ENCODE measurements around the gene APCDD1L. TPM values are rescaled to one million over a fixed set of nuclear protein-coding genes. Genes with fewer than 3 reads are reported as not detected.

The APCDD1L gene
- total RNA-seq, 1 experiment from 2014 or later = 2.4 TPM

- no peak for TF ChIP-seq ARID4B (CRISPR knock-in tag; IDR thresholded peaks at IDR 0.05; ENCODE audit: borderline replicate concordance)
- no peak for TF ChIP-seq E2F4 (CRISPR knock-in tag; IDR thresholded peaks at IDR 0.05; ENCODE audit: borderline replicate concordance, low read depth)
- TF ChIP-seq CBFB (CRISPR knock-in tag; IDR thresholded peaks at IDR 0.05; ENCODE audit: low read depth) = no peak
- TF ChIP-seq CDX4 (CRISPR knock-in tag; IDR thresholded peaks at IDR 0.05; ENCODE audit: borderline replicate concordance) = no peak
- TF ChIP-seq FOXJ3 (CRISPR knock-in tag; IDR thresholded peaks at IDR 0.05; ENCODE audit: borderline replicate concordance) = no peak
- TF ChIP-seq ZNF416 (CRISPR knock-in tag; IDR thresholded peaks at IDR 0.05) = no peak
- TF ChIP-seq KAT7 (CRISPR knock-in tag; IDR thresholded peaks at IDR 0.05; ENCODE audit: borderline replicate concordance) = no peak
- TF ChIP-seq MYBL2 (CRISPR knock-in tag; IDR thresholded peaks at IDR 0.05) = no peak
These were observed 66.2 kb downstream of the APCDD1L start (continued) for GRCh38 chr20:58448958-58449357.

- no peaks in the 10 kb centered on the region for H3K9me3 Mint-ChIP-seq
- TF ChIP-seq CTCF (IDR thresholded peaks at IDR 0.05) (peak; percentile 53), ZMAT4 (CRISPR knock-in tag; IDR thresholded peaks at IDR 0.05) (no peak), ZNF423 (CRISPR knock-in tag; IDR thresholded peaks at IDR 0.05) (no peak), NR2C2 (CRISPR knock-in tag; IDR thresholded peaks at IDR 0.05) (no peak)
- H3K4me1 Mint-ChIP-seq = peaks cover 27% of the 10 kb centered on the region
- ATAC-seq = peak; percentile 88
- no peaks in the 10 kb centered on the region for H3K27me3 Mint-ChIP-seq (ENCODE audit: low read depth)
- H3K36me3 Mint-ChIP-seq = peaks cover 13% of the 10 kb centered on the region
- CTCF ChIA-PET = interaction anchor here (0.7 to 3.7 kb wide), 13 partner anchors 8 to 205 kb away, joined by 3 to 25 read pairs (median 3); no protein-coding TSS in a partner anchor
- H3K4me3 Mint-ChIP-seq = no peak overlapping the region
- peak overlapping the region; percentile 16; the same call in 1 of the 2 replicates for H3K27ac Mint-ChIP-seq
- POLR2A ChIA-PET = no interaction called here
- peak; percentile 70 for DNase-seq (ENCODE audit: low spot score)
These were observed 67.4 kb downstream of the APCDD1L start for GRCh38 chr20:58447511-58448391.

GRCh38 chr20:58446960-58447265 is 68.3 kb downstream of the APCDD1L start:
- Mint-ChIP-seq H3K4me1 (peaks cover 24% of the 10 kb centered on the region), H3K27me3 (ENCODE audit: low read depth) (no peaks in the 10 kb centered on the region), H3K36me3 (peaks cover 13% of the 10 kb centered on the region), H3K27ac (peak overlapping the region; percentile 43), H3K9me3 (no peaks in the 10 kb centered on the region), H3K4me3 (no peak overlapping the region)
- no peak for DNase-seq (ENCODE audit: low spot score)
- CTCF ChIA-PET = interaction anchor here (0.7 to 3.7 kb wide), 9 partner anchors 12 to 204 kb away, joined by 3 to 25 read pairs (median 3); no protein-coding TSS in a partner anchor
- no peak for ATAC-seq
- POLR2A ChIA-PET = no interaction called here
- TF ChIP-seq FOXK1 (CRISPR knock-in tag; IDR thresholded peaks at IDR 0.05) = no peak
- TF ChIP-seq FOXP4 (CRISPR knock-in tag; IDR thresholded peaks at IDR 0.05) = no peak
- TF ChIP-seq ATF6 (CRISPR knock-in tag; IDR thresholded peaks at IDR 0.05) = no peak
- no peak for TF ChIP-seq ZNF512 (CRISPR knock-in tag; IDR thresholded peaks at IDR 0.05; ENCODE audit: borderline replicate concordance)
- no peak for TF ChIP-seq MYBL2 (CRISPR knock-in tag; IDR thresholded peaks at IDR 0.05)
- no peak for TF ChIP-seq IRF2 (CRISPR knock-in tag; IDR thresholded peaks at IDR 0.05; ENCODE audit: borderline replicate concordance, low read depth)
